LHCN-M2 (cell line): ENCODE data around the gene PCSK6. TPM values are rescaled to one million over a fixed set of nuclear protein-coding genes. Genes with fewer than 3 reads are reported as not detected.

Experiments used
- DNase-seq: peaks from one replicate; pipeline ENCODE4 v3.0.0-alpha.2; 2012; ENCODE audit warnings: low read depth
- polyA plus RNA-seq: library from polyadenylated mRNA; unstranded; fragments of >200 nt; gene quantifications from one replicate; pipeline ENCODE4 v1.2.1, GENCODE V29; 2012; ENCODE audit warnings: missing spikeins
- total RNA-seq: library from RNA; depleted of rRNA; stranded (reverse); fragments of >200 nt; gene quantifications from 2 replicates; pipeline ENCODE4 v1.2.3, GENCODE V29; 2014; rRNA removed

The PCSK6 gene
- total RNA-seq, result 0.13 and 0.52 TPM in 2 replicates
- polyA plus RNA-seq, result 0.12 TPM

GRCh38 chr15:101489599-101490407, at the start of gene PCSK6:
Gene PCSK6, minus strand, starts transcription at chr15:101489707. Its CDS starts 37 bp downstream, at chr15:101489670.
- DNase-seq, result no peak

GRCh38 chr15:101538996-101539395, 49.5 kb upstream of the PCSK6 start:
- no peak for DNase-seq

- DNase-seq, result no peak
Observed at GRCh38 chr15:101538177-101538576, 48.7 kb upstream of the PCSK6 start.

GRCh38 chr15:101537483-101538080, 48.1 kb upstream of the PCSK6 start:
- no peak for DNase-seq

GRCh38 chr15:101536875-101537405, 47.4 kb upstream of the PCSK6 start:
- DNase-seq, result no peak

GRCh38 chr15:101536166-101536874, 46.8 kb upstream of the PCSK6 start:
- no peak for DNase-seq

- no peak for DNase-seq
Observed at GRCh38 chr15:101535170-101535902, 45.8 kb upstream of the PCSK6 start.

GRCh38 chr15:101534376-101534970, 45.0 kb upstream of the PCSK6 start:
- no peak for DNase-seq

- DNase-seq, result no peak
Observed at GRCh38 chr15:101533371-101534140, 44.0 kb upstream of the PCSK6 start.

- DNase-seq, result no peak
Observed at GRCh38 chr15:101532865-101533264, 43.4 kb upstream of the PCSK6 start.

- no peak for DNase-seq
Observed at GRCh38 chr15:101531170-101531569, 41.7 kb upstream of the PCSK6 start.

- DNase-seq, result peak; percentile 17
Observed at GRCh38 chr15:101530224-101530958, 40.9 kb upstream of the PCSK6 start.

GRCh38 chr15:101528917-101529299, 39.4 kb upstream of the PCSK6 start:
- peak; percentile 9 for DNase-seq

- DNase-seq, result peak; percentile 69
Observed at GRCh38 chr15:101528108-101528916, 38.8 kb upstream of the PCSK6 start.

- DNase-seq, result no peak
Observed at GRCh38 chr15:101526890-101527289, 37.4 kb upstream of the PCSK6 start.

GRCh38 chr15:101526442-101526841, 36.9 kb upstream of the PCSK6 start:
- no peak for DNase-seq

GRCh38 chr15:101526021-101526420, 36.5 kb upstream of the PCSK6 start:
- DNase-seq, result no peak

- DNase-seq, result no peak
Observed at GRCh38 chr15:101525087-101525669, 35.7 kb upstream of the PCSK6 start.
